ENCODE data around the gene MFAP1.
A peak's percentile ranks its signal among the peaks of the same experiment; 100 is the strongest.
"Not testable (repeated sequence)": the region's sequence is repeated elsewhere in the genome, so short reads cannot be mapped to it uniquely, and the experiment has no call there.

MFAP1 gene, protein sequence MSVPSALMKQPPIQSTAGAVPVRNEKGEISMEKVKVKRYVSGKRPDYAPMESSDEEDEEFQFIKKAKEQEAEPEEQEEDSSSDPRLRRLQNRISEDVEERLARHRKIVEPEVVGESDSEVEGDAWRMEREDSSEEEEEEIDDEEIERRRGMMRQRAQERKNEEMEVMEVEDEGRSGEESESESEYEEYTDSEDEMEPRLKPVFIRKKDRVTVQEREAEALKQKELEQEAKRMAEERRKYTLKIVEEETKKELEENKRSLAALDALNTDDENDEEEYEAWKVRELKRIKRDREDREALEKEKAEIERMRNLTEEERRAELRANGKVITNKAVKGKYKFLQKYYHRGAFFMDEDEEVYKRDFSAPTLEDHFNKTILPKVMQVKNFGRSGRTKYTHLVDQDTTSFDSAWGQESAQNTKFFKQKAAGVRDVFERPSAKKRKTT

DNA sequence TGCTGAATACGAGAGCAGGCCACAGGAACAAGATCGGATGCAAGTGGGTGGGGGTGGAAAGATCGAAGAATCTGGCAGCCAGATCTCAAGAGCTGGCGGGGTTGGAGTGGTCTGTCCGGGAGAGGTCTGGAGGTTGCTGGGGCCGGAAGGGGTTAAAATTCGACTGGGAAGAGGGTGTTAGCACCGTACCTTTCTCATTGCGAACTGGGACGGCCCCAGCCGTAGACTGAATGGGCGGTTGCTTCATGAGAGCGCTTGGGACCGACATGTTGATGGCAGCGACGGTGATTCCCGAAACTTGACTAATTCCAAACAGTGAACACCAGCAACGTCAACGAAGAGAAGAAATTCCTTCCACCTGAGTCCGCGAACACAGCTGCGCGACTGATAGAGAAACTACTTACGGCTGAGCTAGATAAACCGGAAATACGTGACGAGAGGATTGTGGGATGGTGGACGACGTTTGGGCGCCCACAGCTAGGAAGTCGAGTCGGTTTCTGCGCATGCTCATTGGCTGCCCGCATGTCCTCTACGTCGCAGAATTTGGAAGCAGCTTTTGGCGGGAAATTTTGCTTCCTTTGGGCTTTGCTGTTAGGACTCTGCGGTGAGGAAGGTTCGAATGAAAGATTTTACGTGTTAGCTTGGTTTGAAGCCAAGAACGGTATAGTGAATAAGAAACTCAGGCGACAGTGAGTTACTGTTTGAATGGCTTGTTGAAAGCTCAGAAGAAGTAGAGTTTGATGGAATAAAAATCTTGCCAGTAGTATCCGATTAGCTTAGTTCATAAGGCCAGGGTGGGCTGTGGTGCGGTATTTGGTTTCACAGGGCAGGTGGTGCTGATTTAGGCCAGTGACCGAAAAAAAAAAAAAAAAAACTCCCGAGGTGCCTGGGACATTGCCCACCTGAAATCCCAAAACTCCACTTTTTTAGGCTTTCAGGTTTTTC is at the start of gene MFAP1:
MFAP1 (minus strand) TSS at position 389 of the 945 bp plus-strand sequence; CDS start at position 268, 121 bp downstream.
- DNase-seq = peak; percentile 88 to 96

DNA sequence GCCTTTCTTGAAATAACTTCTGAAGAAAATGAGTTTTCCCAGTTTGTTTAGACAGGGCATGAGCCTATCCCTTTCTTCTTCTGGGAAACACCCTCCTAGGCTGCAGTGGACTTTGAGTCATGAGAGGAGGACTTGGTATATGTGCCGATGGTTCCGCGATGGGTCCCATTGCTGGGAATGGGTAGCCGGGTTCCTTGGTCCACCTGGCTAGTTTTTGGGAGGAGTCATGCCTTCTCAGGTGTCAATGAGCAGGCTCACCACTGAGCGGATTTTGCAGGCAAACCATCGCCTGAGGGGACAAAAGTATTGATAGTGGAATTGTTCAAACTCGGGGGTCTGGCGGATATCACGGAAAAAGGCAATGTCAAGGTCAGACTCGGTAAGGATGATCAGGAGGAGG is 49.2 kb upstream of the MFAP1 start:
- DNase-seq = no peak

DNA sequence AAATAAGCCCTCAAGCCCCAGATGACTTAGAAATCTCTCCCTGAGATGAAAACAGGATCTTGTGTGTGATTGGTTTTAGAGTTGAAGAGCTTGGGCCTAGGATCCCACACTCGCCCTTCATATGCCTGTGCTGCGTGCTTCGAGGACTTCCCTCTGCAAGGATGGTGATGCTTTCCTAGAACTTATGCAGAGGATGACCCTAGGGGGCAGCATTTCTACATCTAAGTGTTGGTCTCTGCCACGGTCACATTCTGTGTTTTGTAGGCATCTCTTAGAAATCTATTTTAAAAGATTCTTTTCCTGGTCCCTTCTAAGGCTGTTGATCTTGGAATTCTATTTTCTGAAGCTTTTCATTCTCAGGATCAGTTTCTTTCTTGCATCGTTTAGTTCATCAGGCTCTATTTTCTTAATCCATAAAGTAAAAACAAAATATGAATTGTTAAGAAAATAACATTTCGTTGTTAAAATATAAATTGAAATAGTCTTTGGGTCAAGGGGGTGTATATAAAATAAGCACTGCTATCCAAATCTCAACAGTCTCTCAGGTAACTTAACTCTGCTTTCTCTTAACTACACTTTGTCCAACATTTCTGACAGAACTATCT is 48.0 kb upstream of the MFAP1 start:
- peak; percentile 5 to 40 for DNase-seq

DNA sequence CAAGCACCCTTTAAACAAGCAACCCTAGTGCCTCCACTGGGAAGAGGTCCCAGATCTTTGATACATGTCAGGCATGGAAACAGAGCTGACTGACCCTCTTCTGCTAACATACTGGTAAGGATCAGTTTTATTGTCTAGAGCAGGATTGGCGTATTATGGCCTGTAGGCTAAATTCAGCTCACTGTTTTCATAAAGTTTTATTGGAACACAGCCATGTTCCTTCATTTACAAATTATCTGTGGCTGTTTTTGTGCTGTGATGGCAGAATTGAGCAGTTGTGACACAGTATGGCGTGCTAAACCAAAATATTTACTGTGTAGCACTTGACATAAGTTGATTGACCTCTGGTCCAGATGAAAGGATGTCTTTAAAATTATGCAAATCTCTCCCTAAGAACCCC is 47.3 kb upstream of the MFAP1 start:
- no peak for DNase-seq

DNA sequence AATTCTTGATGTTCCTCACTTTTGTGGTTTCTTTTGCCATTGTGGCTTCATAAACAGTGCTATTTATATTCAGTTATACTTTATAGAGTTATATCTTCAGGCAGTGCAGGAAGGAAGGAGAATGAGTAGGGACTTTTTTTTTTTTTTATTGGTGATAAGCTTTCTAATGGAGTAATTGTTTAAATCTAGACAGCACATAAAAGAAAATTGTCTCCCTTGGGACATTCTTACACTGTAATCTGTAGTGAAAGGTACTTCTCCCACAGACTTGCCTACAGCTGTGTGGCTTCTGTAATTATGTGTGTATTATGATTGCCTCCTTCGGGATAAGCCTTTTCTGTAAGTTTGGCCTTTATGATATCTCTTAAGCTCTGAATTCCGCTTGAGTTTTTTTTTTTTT is 43.9 kb upstream of the MFAP1 start:
- DNase-seq = no peak

DNA sequence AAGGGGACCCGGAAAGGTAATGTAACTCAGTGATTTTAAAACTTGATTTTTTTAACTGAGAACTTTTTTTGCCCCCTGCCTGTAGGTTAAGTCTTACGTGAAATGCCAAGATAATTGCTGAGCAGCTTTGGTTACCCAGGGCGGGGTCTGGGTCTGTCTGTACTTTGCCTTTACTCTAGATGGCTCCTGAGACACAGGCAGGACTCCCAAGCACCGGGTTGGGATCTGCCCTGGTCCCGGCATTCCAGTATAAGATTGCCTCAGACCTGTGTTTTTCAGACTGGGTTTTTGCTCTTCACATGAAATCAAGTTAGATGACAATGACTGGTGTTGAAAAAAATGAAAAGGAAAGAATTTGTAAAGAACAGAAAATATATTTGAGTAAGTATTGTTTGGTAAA is 42.6 kb upstream of the MFAP1 start:
- DNase-seq = no peak

DNA sequence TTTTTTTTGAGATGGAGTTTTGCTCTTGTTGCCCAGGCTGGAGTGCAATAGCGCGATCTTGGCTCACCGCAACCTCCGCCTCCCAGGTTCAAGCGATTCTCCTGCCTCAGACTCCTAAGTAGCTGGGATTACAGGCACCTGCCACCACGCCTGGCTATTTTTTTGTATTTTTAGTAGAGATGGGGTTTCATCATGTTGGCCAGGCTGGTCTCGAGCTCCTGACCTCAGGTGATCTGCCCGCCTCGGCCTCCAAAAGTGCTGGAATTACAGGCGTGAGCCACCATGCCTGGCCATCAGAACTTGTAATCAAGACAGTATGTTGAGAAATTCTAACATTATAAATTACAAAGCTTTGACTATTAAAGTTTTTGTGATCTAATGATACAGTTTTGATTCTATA is 42.1 kb upstream of the MFAP1 start:
- DNase-seq = not testable (repeated sequence)

DNA sequence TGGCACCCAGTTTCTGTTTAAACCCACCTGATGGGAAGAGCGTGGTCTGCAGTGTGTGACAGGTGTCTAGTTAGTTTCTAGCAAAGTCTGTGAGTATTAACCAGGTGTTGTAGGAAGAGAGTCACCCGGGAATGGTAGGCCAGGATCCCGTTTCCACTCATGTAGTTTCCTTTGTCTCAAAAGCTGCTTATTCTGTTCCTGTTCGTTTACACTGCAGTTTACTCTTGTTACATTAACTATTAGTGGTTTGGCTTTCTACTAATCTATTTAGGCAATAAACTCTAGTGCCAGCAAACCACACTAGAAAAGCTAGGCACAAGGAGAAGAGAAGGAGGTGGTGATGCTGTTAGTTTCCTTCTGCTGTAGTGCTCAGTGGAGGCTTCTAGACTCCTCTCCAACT is 35.1 kb upstream of the MFAP1 start:
- no peak for DNase-seq

DNA sequence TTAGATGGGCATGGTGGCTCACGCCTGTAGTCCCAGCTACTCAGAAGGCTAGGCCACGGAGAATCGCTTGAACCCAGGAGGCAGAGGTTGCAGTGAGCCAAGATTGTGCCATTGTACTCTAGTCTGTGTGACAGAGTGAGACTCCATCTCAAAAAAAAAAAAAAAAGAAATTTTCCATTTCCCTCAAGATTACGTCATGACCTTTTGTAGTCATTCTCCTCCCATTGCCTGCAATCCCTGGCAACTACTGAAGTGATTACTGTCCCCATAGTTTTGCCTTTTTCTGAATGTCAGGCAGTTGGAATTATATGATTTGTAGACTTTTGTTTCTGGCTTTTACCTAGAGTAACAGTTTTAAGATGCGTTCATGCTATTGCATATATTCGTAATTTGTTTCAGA is 30.3 kb upstream of the MFAP1 start:
- no peak for DNase-seq

DNA sequence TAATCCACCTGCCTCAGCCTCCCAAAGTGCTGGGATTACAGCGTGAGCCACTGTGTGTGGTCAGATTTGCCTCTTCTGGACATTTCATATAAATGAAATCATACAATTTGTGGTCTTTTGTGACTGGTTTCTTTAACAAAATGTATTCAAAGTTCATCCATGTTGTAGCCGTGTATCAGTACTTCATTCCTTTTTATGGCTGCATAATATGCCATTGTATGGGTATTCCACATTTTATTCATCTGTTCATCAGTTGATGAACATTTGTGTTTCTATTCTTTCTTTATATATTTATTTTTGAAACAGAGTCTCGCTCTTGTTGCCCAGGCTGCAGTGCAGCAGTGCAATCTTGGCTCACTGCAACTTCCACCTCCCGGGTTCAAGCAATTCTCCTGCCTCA is 28.1 kb upstream of the MFAP1 start:
- no peak for DNase-seq

DNA sequence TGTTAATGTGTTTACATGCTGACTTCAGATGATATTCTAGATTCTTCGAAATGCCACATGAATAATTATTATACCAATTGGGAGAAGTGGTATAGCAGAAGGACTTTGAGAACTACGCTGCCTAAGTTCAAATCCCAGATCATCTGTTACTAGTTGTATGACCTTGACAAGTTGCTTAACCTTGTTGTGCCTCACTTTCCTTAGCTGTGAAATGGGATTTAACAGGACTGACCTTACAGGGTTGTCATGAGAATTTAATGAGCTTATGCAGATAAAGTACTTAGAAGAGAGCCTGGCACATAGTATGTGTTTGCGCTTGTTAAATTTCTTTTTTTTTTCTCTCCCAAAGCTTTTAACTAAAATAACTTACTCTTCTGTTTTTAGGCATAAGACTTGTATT is 26.8 kb upstream of the MFAP1 start:
- no peak for DNase-seq

DNA sequence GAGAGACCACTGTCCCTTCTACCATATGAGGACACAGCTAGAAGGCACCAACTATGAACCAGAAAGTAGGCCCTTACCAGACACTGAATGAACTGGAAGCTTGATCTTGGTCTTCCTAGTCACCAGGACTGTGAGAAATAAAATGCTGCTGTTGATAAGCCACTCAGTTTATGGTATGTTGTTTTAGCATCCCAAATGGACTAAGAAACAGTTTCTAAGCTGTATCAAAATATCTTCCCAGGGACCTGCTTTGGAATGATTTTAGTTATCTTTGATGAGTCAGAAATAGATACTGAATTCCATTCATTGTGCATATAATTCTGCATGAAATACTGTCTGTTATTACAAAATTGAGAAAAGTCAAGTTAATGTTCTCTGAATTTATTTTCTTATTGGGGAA is 20.9 kb upstream of the MFAP1 start:
- no peak for DNase-seq

DNA sequence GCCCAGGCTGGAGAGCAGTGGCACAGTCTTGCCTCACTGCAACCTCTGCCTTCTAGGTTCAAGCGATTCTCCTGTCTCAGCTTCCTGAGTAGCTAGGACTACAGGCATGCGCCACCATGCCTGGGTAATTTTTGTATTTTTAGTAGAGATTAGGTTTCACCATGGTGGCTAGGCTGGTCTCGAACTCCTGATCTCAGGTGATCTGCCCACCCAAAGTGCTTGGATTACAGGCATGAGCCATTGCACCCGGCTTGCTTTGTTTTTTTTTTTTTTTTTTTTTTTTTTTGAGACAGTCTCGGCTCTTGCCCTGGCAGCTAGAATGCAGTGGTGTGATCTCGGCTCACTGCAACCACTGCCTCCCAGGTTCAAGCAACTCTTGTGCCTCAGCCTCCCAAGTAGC is 8.0 kb upstream of the MFAP1 start:
- not testable (repeated sequence) for DNase-seq

DNA sequence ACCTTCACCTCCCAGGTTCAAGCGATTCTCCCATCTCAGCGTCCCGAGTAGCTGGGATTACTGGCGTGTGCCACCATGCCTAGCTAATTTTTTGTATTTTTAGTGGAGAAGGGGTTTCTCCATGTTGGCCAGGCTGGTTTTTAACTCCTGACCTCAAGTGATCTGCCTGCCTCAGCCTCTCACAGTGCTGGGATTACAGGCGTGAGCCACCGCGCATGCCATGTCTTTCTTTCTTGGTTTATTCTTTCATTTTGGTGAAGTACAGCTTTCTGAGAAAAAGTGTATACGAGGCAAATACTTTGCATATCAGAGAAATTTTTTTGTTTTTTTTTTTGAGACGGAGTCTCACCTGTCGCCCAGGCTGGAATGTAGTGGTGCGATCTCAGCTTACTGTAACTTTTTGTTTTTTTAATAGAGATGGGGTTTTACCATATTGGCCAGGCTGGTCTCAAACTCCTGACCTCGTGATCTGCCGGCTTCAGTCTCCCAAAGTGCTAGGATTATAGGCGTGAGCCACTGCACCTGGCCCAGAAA is 7.1 kb upstream of the MFAP1 start:
- DNase-seq = not testable (repeated sequence)

DNA sequence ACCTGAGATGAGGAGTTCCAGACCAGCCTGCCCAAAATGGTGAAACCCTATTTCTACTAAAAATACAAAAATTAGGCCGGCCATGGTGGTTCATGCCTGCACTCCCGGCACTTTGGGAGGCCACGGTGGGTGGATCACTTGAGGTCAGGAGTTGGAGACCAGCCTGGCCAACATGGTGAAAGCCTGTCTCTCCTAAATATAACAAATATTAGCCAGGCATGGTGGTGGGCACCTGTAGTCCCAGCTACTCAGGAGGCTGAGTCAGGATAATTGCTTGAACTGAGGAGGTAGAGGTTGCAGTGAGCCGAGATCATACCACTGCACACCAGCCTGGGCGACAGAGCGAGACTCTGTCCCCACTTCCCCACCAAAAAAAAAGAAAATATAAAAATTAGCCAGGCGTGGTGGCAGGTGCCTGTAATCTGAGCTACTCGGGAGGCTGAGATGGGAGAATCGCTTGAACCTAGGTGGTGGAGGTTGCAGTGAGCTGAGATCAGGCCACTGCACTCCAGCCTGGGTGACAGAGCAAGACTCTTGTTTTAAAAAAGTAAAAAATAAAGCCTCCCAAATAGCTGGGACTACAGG is 6.3 kb upstream of the MFAP1 start:
- not testable (repeated sequence) for DNase-seq

DNA sequence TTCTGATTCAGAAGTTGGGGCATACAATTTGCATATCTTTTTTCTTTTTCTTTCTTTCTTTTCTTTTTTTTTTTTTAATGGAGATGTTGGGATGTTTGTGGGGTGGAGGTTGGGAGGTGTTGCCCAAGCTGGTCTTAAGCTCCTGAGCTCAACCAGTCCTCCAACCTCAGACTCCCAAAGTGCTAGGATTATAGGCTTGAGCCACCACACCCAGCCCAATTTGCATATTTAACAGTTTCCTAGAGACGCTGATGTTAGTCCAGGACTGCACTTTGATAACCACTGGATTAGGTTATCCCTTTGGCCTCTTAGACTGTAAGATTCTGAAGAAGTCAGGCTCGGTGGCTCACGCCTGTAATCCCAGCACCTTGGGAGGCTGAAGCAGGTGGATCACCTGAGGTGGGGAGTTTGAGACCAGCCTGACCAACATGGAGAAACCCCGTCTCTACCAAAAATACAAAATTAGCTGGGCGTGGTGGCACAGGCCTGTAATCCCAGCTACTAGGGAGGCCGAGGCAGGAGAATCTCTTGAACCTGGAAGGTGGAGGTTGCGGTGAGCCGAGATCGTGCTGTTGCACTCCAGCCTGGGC is 5.6 kb upstream of the MFAP1 start:
- DNase-seq = not testable (repeated sequence)

DNA sequence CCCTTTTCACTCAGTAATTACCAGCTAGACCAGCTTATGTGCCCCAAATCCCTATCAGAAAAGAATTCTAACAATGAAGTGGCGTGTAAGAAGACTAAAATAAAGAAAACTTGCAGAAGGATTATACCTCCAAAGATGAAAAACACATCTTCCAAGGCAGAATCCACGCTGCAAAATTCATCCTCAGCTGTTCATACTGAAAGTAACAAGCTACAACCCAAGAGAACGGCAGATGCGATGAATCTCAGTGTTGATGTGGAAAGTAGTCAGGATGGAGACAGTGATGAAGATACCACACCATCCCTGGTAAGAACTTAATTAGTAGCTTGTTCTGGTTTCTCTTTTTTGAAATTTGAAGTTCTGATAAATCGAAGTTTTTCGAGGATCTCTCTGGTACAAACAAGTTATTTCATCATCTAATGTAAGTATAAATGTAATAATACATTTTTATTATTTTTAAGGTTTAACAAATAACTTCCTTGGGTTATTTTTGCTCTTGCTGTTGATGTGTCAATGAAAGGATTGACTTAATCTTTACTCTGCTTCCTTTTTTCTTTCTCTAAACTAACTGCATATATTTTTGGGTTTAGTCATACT is 3.7 kb upstream of the MFAP1 start:
- no peak for DNase-seq

DNA sequence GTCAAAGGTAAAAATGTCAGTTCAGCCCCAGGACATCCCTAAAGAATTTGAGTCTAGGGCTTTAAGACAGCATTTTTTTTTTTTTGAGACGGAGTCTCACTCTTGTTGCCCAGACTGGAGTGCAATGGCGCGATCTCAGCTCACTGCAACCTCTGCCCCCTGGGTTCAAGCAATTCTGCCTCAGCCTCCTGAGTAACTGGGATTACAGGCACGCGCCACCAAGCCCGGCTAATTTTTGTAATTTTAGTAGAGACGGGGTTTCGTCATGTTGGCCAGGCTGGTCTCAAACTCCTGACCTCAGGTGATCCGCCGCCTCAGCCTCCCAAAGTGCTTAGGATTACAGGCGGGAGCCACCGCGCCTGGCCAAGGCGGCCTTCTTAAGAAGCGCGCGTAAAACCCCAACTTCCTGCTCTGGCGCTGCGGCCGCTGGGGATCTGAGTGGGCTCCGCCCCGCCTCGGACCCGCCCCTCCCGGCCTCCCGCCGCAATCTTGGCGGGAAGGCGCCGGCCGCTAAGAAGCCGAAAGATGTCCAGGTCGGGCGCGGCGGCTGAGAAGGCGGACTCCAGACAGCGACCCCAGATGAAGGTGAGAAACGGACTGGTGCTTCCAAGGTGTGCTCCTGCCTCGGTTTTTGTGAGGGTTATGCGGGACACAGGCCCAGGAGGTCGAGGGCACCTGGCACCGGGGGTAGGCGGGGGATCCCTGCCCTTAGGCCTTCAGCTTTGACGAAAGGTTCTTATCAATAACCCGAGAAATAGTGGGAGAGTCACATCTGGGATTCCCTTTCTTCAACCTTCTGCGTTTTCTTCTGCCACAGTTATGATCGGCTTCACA is 2.2 kb upstream of the MFAP1 start, which contains the start of gene WDR76:
WDR76 (plus strand) TSS at position 495 of the 834 bp plus-strand sequence; CDS start at position 526, 31 bp downstream.
- peak; percentile 65 to 76 for DNase-seq

DNA sequence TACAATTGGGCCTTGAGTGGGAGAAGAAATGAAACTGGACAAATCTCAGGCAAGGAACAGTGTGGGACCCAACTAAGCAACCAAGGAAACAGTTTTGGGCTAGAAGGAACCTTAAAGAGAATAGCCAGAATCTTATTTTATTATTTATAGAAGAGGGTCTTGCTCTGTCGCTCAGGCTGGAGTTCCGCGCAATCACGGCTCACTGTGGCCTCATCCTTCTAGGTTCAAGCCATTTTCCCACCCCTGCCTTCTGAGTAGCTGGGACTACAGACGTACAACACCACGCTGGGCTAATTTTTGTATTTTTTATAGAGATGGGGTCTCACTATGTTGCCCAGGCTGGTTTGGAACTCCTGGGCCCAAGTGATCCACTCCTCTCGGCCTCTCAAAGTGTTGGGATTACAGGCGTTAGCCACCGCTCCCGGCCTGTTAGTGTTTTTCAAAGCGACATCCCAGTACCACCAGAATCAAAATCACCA is 1.6 kb upstream of the MFAP1 start:
- no peak for DNase-seq

DNA sequence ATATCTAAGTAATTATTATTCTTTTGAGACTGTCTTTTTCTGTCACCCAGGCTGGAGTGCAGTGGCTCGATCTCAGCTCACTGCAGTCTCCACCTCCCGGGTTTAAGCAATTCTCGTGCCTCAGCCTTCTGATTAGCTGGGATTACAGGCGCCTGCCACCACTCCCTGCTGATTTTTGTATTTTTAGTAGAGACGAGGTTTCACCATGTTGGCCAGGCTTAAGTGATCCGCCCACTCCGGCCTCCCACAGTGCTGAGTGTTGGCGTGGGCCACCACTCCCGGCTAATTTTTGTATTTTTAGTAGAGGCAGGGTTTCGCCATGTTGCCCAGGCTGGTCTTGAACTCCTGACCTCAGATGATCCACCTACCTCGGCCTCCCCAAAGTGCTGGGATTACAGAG is 815 bp upstream of the MFAP1 start:
- not testable (repeated sequence) for DNase-seq

DNA sequence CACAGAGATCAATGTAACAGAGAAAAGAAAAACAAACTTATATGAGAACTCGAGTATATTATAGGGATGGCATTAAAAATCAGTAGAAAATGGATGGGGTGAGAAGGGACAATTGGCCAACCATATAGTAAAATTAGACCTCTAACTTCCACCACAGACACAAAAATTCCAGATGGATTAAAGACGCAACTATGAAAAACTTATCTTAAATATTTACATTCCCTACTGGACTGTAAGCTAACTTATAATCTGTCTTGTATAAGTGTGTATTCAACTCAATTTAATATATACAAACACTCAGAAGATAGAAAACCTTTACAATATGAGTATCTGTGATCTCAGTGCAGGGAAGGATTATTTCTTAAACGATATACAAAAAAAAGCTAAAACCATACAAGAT is 3.0 kb downstream of the MFAP1 start:
- DNase-seq = no peak

All from SW 1271 (cell line).